PFSK-1 (cell line): Measurements from ENCODE around the gene HBE1.
"Not testable (repeated sequence)": the region's sequence is repeated elsewhere in the genome, so short reads cannot be mapped to it uniquely, and the experiment has no call there.

Experiments used
- FOXP2 ChIP-seq: optimal IDR thresholded peaks from 2 replicates; pipeline ENCODE3; 2011; ENCODE audit warnings: borderline replicate concordance, control low read depth, inconsistent platforms; ENCODE audit not compliant: insufficient read depth; ENCODE audit errors: extremely low read length, extremely low read depth
- POLR2AphosphoS5 ChIP-seq: IDR thresholded peaks from 2 replicates; pipeline ENCODE4 v1.6.1; 2012; ENCODE audit warnings: low read depth, mild to moderate bottlenecking, control low read depth, low read length, moderate library complexity
- REST ChIP-seq, 2 experiments: IDR thresholded peaks; 2 replicates each; pipeline versions ENCODE4 v1.6.1 to v1.8.0; 2011 to 2012; ENCODE audit warnings: low read depth in 2 of 2, low read length in 2 of 2, control low read depth in 1 of 2, inconsistent platforms in 1 of 2, mild to moderate bottlenecking in 1 of 2, moderate library complexity in 1 of 2; ENCODE audit not compliant: insufficient read depth in 1 of 2
- SIN3A ChIP-seq: IDR thresholded peaks from 2 replicates; pipeline ENCODE4 v1.6.1; 2012; ENCODE audit warnings: mild to moderate bottlenecking, low read length, moderate library complexity, borderline replicate concordance; ENCODE audit not compliant: insufficient read depth
- TAF1 ChIP-seq: IDR thresholded peaks from 2 replicates; pipeline ENCODE4 v1.6.1; 2012; ENCODE audit warnings: low read length, control low read depth, borderline replicate concordance; ENCODE audit not compliant: insufficient read depth

The HBE1 gene

DNA sequence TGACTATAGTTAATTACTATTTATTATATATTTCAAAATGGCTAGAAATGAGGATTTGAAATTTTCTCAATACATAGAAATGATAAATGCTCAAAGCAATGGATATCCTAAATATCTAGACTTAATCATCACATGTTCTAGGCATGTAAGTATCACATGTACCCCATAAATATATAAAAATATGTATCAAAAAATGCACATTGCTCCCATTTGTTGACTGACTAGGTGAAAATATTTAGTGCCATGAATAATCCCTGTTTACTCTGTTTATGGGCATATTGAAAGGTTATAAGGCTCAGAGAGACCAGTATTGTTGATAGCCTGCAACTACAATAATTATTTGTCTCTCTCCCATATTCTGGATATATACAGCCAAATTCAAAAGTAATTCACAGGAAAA, 3.1 kb downstream of the HBE1 start:
- TF ChIP-seq TAF1: no peak
- TF ChIP-seq SIN3A: no peak
- TF ChIP-seq REST (IDR thresholded peaks at IDR 0.05; ENCODE audit: insufficient read depth in 1 of 2, low read depth in 2 of 2, low read length in 2 of 2): no peak
- TF ChIP-seq FOXP2: no peak
- no peak for TF ChIP-seq POLR2AphosphoS5

- TF ChIP-seq FOXP2 (no peak), POLR2AphosphoS5 (no peak), SIN3A (no peak), TAF1 (no peak), REST (IDR thresholded peaks at IDR 0.05; ENCODE audit: insufficient read depth in 1 of 2, low read depth in 2 of 2, low read length in 2 of 2) (no peak)
Observed at GRCh38 chr11:5265832-5266231, 3.9 kb downstream of the HBE1 start.

GRCh38 chr11:5258543-5259262, 11.0 kb downstream of the HBE1 start:
- TF ChIP-seq SIN3A: no peak
- no peak for TF ChIP-seq REST (IDR thresholded peaks at IDR 0.05; ENCODE audit: insufficient read depth in 1 of 2, low read depth in 2 of 2, low read length in 2 of 2)
- no peak for TF ChIP-seq POLR2AphosphoS5
- TF ChIP-seq TAF1: no peak
- TF ChIP-seq FOXP2: no peak

DNA sequence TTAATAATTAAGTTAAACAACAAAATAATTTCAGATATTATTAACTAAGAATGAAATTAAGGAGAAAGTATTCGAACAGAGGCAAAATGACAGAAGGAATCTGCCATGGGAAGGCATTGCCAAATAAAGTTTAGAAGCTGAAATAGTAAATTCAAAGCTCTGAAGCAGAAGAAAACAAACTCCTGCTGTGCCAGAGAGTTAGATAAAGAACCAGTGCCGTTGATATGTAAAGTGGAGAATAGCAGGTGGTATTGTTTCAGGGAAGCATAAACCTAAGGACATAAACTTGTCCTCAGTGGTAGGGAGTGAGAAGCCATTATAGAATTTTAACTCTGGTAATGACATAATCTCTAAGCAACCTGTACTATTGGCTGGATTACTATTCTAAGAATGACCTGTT, 12.4 kb downstream of the HBE1 start:
- no peak for TF ChIP-seq FOXP2
- TF ChIP-seq REST (IDR thresholded peaks at IDR 0.05; ENCODE audit: insufficient read depth in 1 of 2, low read depth in 2 of 2, low read length in 2 of 2): no peak
- no peak for TF ChIP-seq TAF1

DNA sequence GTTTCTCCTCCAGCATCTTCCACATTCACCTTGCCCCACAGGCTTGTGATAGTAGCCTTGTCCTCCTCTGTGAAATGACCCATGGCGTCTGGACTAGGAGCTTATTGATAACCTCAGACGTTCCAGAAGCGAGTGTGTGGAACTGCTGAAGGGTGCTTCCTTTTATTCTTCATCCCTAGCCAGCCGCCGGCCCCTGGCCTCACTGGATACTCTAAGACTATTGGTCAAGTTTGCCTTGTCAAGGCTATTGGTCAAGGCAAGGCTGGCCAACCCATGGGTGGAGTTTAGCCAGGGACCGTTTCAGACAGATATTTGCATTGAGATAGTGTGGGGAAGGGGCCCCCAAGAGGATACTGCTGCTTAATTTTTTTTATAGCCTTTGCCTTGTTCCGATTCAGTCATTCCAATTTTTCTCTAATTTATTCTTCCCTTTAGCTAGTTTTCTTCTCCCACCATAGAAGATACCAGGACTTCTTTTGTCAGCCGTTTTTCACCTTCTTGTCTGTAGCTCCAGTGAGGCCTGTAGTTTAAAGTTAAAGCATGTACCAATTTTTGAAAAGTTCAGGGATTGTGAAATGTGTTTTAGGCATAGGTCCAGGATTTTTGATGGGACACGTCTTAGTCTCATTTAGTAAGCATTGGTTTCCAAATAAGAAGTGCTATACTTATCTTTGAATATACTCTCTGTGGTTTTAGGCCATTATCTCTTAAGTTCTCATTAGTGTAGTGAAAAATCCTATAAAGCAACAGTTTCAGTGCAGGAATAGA, 14.9 kb downstream of the HBE1 start, which contains the start of gene HBG2:
TSS of gene HBG2 (minus strand) at position 136 of the 768 bp plus-strand sequence. CDS start at position 83, 53 bp downstream.
- not testable (repeated sequence) for TF ChIP-seq TAF1, POLR2AphosphoS5, FOXP2
